HFFc6 (cell line): ENCODE data around the gene NLGN1. TPM values are rescaled to one million over a fixed set of nuclear protein-coding genes. Genes with fewer than 3 reads are reported as not detected.

Source experiments
- DNase-seq: peaks from one replicate; pipeline ENCODE4 v3.0.0-alpha.2; 2018
- H3K27ac Mint-ChIP-seq: 2 replicates; pipeline ENCODE4 v1.8.0; 2020; ENCODE audit warnings: mild to moderate bottlenecking, mixed read lengths
- H3K27me3 Mint-ChIP-seq: 2 replicates; pipeline ENCODE4 v1.8.0; 2021; ENCODE audit warnings: mild to moderate bottlenecking, moderate library complexity, mixed read lengths; ENCODE audit not compliant: insufficient read depth
- H3K36me3 Mint-ChIP-seq: 2 replicates; pipeline ENCODE4 v1.8.0; 2021; ENCODE audit warnings: low read depth, mixed read lengths
- H3K4me1 Mint-ChIP-seq: 2 replicates; pipeline ENCODE4 v1.8.0; 2020; ENCODE audit warnings: low read depth, mixed read lengths
- H3K4me3 Mint-ChIP-seq: 2 replicates; pipeline ENCODE4 v1.8.0; 2020; ENCODE audit warnings: mild to moderate bottlenecking, moderate library complexity, mixed read lengths
- H3K9me3 Mint-ChIP-seq: 2 replicates; pipeline ENCODE4 v1.8.0; 2020; ENCODE audit warnings: mild to moderate bottlenecking, mixed read lengths
- total RNA-seq, 6 experiments: library from RNA; stranded (reverse); fragmentation: NEBNext Ultra II Directional; extraction: Animal tissue kit (Norgen Biotek cat#: 25700); gene quantifications; 2 replicates in 1 of 6; 3 replicates in 5 of 6; pipeline ENCODE4 v1.2.3, GENCODE V29; 2021
- TF ChIP-seq, protein P1 (sequence below): fragments of 200-600 bp; sonication (generic); IDR thresholded peaks from 2 replicates; pipeline ENCODE4 v1.5.0; 2021; ENCODE audit warnings: antibody characterized with exemption, mild to moderate bottlenecking

NLGN1 gene
- total RNA-seq, 6 experiments from 2014 or later: 10.0 to 17.2 (median 15.7) TPM

DNA sequence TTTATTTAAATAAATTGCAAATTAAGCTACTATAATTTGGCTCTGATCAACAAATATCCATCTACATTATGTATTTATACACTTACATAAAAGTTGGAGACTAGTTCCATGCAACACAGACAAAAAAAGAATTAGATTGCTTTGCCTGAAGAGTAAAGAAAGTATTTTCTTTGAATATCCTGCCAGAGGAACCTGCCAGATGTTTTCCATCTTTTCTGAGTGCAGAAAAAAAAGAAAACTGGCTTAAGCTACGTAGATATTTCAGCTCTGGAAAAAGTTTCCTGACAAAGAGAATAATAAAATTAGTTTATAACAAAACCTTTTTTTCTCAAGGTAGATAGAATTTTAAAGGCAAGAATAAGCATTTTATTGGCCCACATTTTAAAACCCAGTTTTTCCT, 854.1 kb downstream of the NLGN1 start:
- Mint-ChIP-seq H3K36me3 (peaks cover 3% of the 10 kb centered on the region; the same call in 1 of the 2 replicates), H3K4me3 (no peak overlapping the region), H3K27ac (no peak overlapping the region), H3K27me3 (peaks cover 2% of the 10 kb centered on the region; the same call in 1 of the 2 replicates), H3K9me3 (no peaks in the 10 kb centered on the region), H3K4me1 (no peaks in the 10 kb centered on the region)
- TF ChIP-seq, protein P1, sequence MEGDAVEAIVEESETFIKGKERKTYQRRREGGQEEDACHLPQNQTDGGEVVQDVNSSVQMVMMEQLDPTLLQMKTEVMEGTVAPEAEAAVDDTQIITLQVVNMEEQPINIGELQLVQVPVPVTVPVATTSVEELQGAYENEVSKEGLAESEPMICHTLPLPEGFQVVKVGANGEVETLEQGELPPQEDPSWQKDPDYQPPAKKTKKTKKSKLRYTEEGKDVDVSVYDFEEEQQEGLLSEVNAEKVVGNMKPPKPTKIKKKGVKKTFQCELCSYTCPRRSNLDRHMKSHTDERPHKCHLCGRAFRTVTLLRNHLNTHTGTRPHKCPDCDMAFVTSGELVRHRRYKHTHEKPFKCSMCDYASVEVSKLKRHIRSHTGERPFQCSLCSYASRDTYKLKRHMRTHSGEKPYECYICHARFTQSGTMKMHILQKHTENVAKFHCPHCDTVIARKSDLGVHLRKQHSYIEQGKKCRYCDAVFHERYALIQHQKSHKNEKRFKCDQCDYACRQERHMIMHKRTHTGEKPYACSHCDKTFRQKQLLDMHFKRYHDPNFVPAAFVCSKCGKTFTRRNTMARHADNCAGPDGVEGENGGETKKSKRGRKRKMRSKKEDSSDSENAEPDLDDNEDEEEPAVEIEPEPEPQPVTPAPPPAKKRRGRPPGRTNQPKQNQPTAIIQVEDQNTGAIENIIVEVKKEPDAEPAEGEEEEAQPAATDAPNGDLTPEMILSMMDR: no peak
- DNase-seq: no peak

DNA sequence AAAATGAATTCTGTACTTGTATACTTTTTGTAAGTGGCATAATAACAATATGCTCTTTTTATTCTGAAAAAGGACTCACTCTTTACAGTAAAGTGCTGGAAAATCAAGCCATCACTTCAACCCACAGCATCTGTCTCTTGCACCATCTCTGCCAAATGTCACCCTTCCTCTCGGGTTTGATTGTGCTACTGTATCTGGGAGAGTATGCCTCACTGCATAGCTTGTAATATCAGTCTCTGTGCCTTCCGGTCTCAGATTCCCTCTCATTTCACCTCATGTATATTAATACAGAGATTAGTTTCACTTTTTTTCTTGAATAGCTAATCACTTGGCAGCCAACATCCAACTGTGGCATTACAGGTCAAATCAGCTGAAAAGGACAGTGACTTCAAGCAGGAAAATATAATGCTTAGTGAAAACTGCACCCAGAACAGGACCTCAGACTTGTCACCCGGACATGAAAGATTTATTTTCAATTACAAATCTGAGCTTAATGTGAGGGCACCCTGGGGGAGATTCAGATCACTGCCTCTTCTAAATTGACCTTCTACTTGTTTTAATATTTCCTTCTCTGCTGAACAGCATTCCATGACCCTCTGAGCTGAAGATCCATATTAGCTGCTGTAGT, 855.8 kb downstream of the NLGN1 start:
- Mint-ChIP-seq H3K4me1 (no peaks in the 10 kb centered on the region), H3K36me3 (peaks cover 5% of the 10 kb centered on the region; the same call in 1 of the 2 replicates), H3K4me3 (no peak overlapping the region), H3K27ac (no peak overlapping the region), H3K9me3 (no peaks in the 10 kb centered on the region), H3K27me3 (peaks cover 2% of the 10 kb centered on the region; the same call in 1 of the 2 replicates)
- DNase-seq: no peak
- TF ChIP-seq, protein P1: no peak

DNA sequence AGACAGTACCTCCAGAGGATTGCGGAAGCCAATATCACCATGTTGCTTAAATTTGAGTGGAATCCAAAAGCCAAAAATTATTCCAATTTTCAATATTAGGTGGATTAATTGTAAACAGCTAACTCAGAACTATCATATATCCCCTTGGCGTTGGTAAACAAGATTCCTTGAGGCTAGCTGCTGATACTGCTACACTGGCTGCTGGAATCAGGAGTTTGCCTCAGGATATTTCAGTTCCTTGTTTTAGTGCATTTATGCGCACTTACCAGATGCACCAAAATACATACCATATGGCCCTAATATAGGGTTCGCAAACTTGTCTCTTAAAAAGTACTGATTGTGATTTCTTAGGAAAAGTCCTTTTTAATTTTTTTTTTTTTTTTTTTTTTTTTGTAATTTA, 856.4 kb downstream of the NLGN1 start:
- DNase-seq: no peak
- peaks cover 5% of the 10 kb centered on the region; the same call in 1 of the 2 replicates for H3K36me3 Mint-ChIP-seq
- H3K4me3 Mint-ChIP-seq: no peak overlapping the region
- H3K9me3 Mint-ChIP-seq: no peaks in the 10 kb centered on the region
- H3K27ac Mint-ChIP-seq: no peak overlapping the region
- TF ChIP-seq, protein P1: no peak
- H3K27me3 Mint-ChIP-seq: peaks cover 2% of the 10 kb centered on the region; the same call in 1 of the 2 replicates
- no peaks in the 10 kb centered on the region for H3K4me1 Mint-ChIP-seq

DNA sequence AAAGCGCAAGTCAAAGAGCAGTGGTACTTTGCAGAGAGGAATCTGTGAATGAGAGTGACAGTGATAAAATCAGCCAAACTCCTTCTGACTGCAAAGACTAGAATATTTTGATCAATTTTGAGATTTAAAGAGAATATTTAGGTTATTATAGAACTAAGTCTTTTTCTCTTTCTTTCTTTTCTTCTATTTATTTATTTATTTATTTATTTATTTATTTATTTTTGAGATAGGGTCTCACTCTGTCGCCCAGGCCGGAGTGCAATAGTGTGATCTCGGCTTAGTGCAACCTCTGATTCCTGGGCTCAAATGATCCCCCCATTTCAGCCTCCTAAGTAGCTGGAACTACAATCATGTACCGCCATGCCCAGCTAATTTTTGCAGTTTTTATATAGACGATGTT, 857.9 kb downstream of the NLGN1 start:
- no peaks in the 10 kb centered on the region for H3K9me3 Mint-ChIP-seq
- DNase-seq: no peak
- H3K27me3 Mint-ChIP-seq: peaks cover 2% of the 10 kb centered on the region; the same call in 1 of the 2 replicates
- H3K4me3 Mint-ChIP-seq: no peak overlapping the region
- TF ChIP-seq, protein P1: no peak
- H3K27ac Mint-ChIP-seq: no peak overlapping the region
- peaks cover 5% of the 10 kb centered on the region; the same call in 1 of the 2 replicates for H3K36me3 Mint-ChIP-seq
- H3K4me1 Mint-ChIP-seq: no peaks in the 10 kb centered on the region

DNA sequence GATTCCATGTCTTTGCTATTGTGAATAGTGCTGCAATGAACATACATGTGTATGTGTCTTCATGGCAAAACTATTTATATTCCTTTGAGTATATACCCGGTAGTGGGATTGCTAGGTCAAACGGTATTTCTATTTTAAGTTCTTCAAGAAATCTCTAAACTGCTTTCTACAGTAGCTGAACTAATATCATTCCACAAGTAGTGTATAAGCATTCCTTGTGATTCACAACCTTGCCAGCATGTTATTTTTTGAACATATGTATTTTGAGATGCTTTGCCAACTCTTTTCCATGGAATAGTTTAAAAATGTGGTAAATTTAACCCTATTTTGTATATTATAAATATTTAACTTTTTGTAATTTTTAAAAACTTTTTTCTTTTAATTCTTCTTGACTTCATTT, 868.9 kb downstream of the NLGN1 start:
- H3K4me1 Mint-ChIP-seq: peaks cover 13% of the 10 kb centered on the region

More for the DNA sequence above, 868.9 kb downstream of the NLGN1 start:
- no peak for DNase-seq
- Mint-ChIP-seq H3K27me3 (no peaks in the 10 kb centered on the region), H3K36me3 (no peaks in the 10 kb centered on the region), H3K4me3 (no peak overlapping the region), H3K9me3 (no peaks in the 10 kb centered on the region), H3K27ac (no peak overlapping the region)
- TF ChIP-seq, protein P1: no peak
